ENCODE results near the gene TMEM243.

Gene TMEM243

DNA sequence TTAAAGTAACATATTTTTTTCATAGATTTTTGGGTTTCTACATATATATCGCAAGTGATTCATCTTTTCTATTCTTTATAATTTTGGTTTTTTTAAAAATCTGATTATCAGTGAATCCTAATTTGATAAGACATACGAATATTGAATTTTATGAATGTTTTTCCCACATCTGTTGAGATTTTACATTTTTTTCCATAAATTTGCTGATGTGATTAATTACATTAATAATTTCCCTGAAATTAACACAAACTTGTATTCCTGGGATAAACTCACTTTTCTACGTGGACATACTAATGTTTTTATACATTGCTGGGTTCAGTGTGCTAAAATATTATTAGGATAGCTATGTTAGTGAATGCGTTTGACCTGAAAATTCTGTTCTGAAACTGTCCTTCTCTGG, 41.2 kb downstream of the TMEM243 start:
- no peak for DNase-seq (ENCODE audit: extremely low read depth, low read depth)
- TF ChIP-seq, protein P1, sequence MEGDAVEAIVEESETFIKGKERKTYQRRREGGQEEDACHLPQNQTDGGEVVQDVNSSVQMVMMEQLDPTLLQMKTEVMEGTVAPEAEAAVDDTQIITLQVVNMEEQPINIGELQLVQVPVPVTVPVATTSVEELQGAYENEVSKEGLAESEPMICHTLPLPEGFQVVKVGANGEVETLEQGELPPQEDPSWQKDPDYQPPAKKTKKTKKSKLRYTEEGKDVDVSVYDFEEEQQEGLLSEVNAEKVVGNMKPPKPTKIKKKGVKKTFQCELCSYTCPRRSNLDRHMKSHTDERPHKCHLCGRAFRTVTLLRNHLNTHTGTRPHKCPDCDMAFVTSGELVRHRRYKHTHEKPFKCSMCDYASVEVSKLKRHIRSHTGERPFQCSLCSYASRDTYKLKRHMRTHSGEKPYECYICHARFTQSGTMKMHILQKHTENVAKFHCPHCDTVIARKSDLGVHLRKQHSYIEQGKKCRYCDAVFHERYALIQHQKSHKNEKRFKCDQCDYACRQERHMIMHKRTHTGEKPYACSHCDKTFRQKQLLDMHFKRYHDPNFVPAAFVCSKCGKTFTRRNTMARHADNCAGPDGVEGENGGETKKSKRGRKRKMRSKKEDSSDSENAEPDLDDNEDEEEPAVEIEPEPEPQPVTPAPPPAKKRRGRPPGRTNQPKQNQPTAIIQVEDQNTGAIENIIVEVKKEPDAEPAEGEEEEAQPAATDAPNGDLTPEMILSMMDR (IDR thresholded peaks at IDR 0.05; ENCODE audit: low read depth, low read length), result no peak

DNA sequence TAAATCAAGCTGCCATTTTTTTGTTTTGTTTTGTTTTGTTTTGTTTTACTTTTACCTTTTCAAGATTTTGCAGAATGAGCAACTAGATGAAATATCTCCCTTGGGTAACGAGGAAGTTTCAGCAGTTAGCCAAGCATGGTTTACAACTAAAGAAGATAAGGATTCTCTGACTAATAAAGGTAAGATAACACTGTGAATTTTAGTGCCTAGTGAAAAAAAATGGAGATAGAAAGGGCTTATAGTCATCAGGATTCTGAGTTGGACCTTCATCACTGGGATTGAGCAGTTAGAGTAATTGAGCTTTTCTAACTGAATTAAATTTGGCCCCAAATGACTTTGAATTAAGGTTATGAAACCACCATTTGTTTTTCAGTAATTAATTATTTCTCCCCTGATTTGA, 46.1 kb downstream of the TMEM243 start:
- no peak for DNase-seq (ENCODE audit: extremely low read depth, low read depth)
- TF ChIP-seq, protein P1 (IDR thresholded peaks at IDR 0.05; ENCODE audit: low read depth, low read length), result no peak

DNA sequence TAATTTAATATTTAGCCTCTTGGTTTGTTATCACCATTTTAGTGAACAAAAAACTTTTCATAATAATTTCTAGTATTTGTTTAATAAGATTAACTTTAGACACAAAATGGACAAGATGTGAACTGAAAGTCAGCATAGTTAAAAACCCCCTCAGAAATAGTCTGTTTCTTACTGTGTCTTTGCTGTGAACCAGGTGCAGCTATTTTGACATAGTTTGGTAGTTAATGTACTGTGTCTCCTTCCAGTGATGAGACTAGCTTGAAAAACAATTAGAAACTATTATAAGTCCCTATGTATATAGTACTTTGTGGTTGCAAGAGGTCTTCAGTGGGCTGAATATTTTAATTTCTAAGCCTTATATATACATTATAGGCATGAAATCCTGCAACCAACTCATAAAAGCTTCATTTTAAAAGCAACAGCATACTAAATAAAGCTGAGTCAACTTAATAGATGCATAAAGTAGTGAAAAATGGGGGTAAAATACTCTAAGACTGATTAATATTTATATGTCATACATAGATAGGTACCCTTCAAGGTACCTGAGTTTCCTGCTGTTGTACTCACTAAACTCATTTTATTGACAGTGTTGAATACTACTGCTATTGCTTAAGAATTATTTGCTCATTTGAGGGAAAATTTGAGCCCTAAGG, 48.1 kb downstream of the TMEM243 start:
- DNase-seq (ENCODE audit: extremely low read depth, low read depth), result no peak
- TF ChIP-seq, protein P1 (IDR thresholded peaks at IDR 0.05; ENCODE audit: low read depth, low read length), result no peak

DNA sequence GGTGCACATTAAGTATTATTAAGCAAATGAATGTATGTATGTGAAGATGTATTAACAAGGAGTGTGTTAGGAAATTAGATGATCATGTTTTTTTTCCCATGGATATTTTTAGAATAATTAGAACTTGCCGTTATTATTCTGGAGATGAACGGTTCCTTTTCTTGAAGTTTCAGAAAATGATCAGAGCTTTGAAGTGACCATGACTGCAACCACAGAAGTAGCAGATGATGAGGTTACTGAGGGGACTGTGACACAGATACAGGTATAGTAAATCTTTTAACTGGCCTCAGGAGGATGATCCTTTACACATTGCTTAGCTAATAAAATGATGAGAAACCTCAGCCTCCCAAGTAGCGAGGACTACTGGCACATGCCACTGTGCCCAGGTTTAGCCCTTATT, 48.7 kb downstream of the TMEM243 start:
- TF ChIP-seq, protein P1 (IDR thresholded peaks at IDR 0.05; ENCODE audit: low read depth, low read length), result no peak
- no peak for DNase-seq (ENCODE audit: extremely low read depth, low read depth)

DNA sequence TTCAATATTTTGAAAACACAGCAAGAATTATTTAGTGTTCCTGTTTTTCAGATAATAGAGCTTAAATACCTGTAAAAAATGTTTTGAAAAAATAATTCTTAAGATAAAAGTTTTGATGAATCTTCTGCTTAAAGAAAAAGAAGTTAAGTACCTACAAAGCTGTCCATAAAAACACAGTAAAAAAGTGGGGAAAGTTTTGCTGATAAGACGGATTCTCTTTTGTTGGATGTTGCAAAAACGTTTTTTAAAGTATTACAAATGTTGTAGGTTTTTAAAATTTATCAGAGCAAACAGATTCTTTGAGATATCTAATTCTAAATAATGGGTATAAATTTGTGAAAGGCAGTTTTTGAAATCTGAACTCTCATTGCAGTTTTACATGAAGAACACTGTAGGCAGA, 55.1 kb downstream of the TMEM243 start:
- TF ChIP-seq, protein P1 (IDR thresholded peaks at IDR 0.05; ENCODE audit: low read depth, low read length), result no peak
- DNase-seq (ENCODE audit: extremely low read depth, low read depth), result no peak

DNA sequence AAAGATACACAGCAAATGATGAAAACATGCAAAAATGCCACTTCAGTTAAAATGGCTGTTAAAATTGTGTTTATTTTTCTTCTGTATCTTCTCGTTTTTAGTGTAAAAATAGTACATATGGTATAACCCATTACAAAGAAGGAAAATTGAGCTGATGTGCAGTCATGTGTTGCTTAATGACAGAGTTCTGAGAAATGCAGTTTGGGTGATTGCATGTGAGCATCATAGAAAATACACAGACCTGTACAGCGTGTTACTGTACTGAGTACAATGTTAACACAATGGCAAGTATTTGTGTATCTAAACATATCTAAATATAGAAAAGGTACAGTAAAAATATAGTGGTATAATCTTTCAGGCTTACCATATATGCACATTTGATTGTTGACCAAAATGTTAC, 60.0 kb downstream of the TMEM243 start:
- TF ChIP-seq, protein P1 (IDR thresholded peaks at IDR 0.05; ENCODE audit: low read depth, low read length), result no peak
- no peak for DNase-seq (ENCODE audit: extremely low read depth, low read depth)

DNA sequence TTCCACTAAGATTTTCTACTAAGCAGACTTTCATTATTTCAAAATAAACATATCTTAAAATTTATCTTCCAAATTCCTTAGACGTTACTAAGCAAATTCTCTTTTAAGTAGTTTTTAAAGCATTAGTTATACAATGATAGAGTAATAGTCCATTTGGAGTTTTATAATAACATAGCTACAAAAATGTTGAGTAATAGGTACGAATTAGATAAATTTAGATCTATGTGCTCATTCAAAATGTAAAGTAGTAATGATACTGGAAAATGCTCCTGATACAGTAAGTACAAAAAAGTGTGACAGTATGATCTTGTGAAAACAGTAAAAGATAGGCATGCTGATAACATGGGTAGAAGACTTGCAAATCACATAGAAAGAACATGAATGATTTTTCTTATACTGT, 62.8 kb downstream of the TMEM243 start:
- no peak for DNase-seq (ENCODE audit: extremely low read depth, low read depth)
- TF ChIP-seq, protein P1 (IDR thresholded peaks at IDR 0.05; ENCODE audit: low read depth, low read length), result no peak
